ENCODE measurements around the gene MTERF2. TPM values are rescaled to one million over a fixed set of nuclear protein-coding genes. Genes with fewer than 3 reads are reported as not detected.

Gene MTERF2
- total and polyA plus RNA-seq, 4 donors, result 6.4 to 18.9 (median 13.7) TPM

GRCh38 chr12:107017042-107017441, 30.1 kb upstream of the MTERF2 start:
- Histone ChIP-seq H3K9ac (ENCODE audit: low read depth in 1 of 2, low read length in 2 of 2) (no peak overlapping the region), H3K9me3 (ENCODE audit: control insufficient read depth in 4 of 4, low read length in 3 of 4) (no peaks in the 10 kb centered on the region), H3K4me3 (ENCODE audit: low read depth in 1 of 3, low read length in 3 of 3) (no peak overlapping the region), H3K27me3 (ENCODE audit: control insufficient read depth in 4 of 4, insufficient read depth in 4 of 4, low read length in 3 of 4) (no peaks in the 10 kb centered on the region), H3K4me1 (ENCODE audit: control insufficient read depth in 4 of 4, insufficient read depth in 4 of 4, low read length in 3 of 4) (peaks cover 0 to 1% (median 0%) of the 10 kb centered on the region in 4 donors), H3K36me3 (ENCODE audit: control insufficient read depth in 4 of 4, insufficient read depth in 3 of 4, low read depth in 1 of 4, low read length in 3 of 4) (peaks cover 0 to 2% (median under 1%) of the 10 kb centered on the region in 4 donors), H3K27ac (ENCODE audit: low read depth in 1 of 2, low read length in 2 of 2) (no peak overlapping the region)
- DNase-seq (ENCODE audit: low spot score), result no peak
- WGBS, result 95% methylated on average over 4 of the region's 4 CpGs
- no peak for TF ChIP-seq FOXA1 (IDR thresholded peaks at IDR 0.05)
- TF ChIP-seq NR2F2 (IDR thresholded peaks at IDR 0.05), result no peak
- no peak for TF ChIP-seq REST (IDR thresholded peaks at IDR 0.05)
- TF ChIP-seq ATF3 (IDR thresholded peaks at IDR 0.05), result no peak
- TF ChIP-seq RAD21 (IDR thresholded peaks at IDR 0.05), result no peak

- WGBS, result 62% methylated on average over 3 of the region's 3 CpGs
- TF ChIP-seq RAD21 (IDR thresholded peaks at IDR 0.05), result peak; percentile 74 to 86
- no peak for TF ChIP-seq YY1 (IDR thresholded peaks at IDR 0.05)
- peak; percentile 47 for TF ChIP-seq CTCF (IDR thresholded peaks at IDR 0.05; ENCODE audit: low read depth, low read length, missing input control)
- no peak overlapping the region for H3K9ac ChIP-seq (ENCODE audit: low read depth in 1 of 2, low read length in 2 of 2)
- no peaks in the 10 kb centered on the region for H3K27me3 ChIP-seq (ENCODE audit: control insufficient read depth in 4 of 4, insufficient read depth in 4 of 4, low read length in 3 of 4)
- H3K36me3 ChIP-seq (ENCODE audit: control insufficient read depth in 4 of 4, insufficient read depth in 3 of 4, low read depth in 1 of 4, low read length in 3 of 4), result peaks cover 0 to 1% (median 0%) of the 10 kb centered on the region in 4 donors
- no peak for DNase-seq (ENCODE audit: low spot score)
- H3K27ac ChIP-seq (ENCODE audit: low read depth in 1 of 2, low read length in 2 of 2), result no peak overlapping the region
- H3K9me3 ChIP-seq (ENCODE audit: control insufficient read depth in 4 of 4, low read length in 3 of 4), result no peaks in the 10 kb centered on the region
- no peak overlapping the region for H3K4me3 ChIP-seq (ENCODE audit: low read depth in 1 of 3, low read length in 3 of 3)
- H3K4me1 ChIP-seq (ENCODE audit: control insufficient read depth in 4 of 4, insufficient read depth in 4 of 4, low read length in 3 of 4), result peaks cover 0 to 1% (median 0%) of the 10 kb centered on the region in 4 donors
Observed at GRCh38 chr12:107014055-107014454, 27.1 kb upstream of the MTERF2 start.

- Histone ChIP-seq H3K36me3 (ENCODE audit: control insufficient read depth in 4 of 4, insufficient read depth in 3 of 4, low read depth in 1 of 4, low read length in 3 of 4) (no peaks in the 10 kb centered on the region), H3K27me3 (ENCODE audit: control insufficient read depth in 4 of 4, insufficient read depth in 4 of 4, low read length in 3 of 4) (no peaks in the 10 kb centered on the region), H3K4me1 (ENCODE audit: control insufficient read depth in 4 of 4, insufficient read depth in 4 of 4, low read length in 3 of 4) (peaks cover 0 to 1% (median 0%) of the 10 kb centered on the region in 4 donors), H3K27ac (ENCODE audit: low read depth in 1 of 2, low read length in 2 of 2) (no peak overlapping the region), H3K9me3 (ENCODE audit: control insufficient read depth in 4 of 4, low read length in 3 of 4) (no peaks in the 10 kb centered on the region), H3K9ac (ENCODE audit: low read depth in 1 of 2, low read length in 2 of 2) (no peak overlapping the region), H3K4me3 (ENCODE audit: low read depth in 1 of 3, low read length in 3 of 3) (no peak overlapping the region)
- 100% methylated on average over 1 of the region's 1 CpG for WGBS
- no peak for DNase-seq (ENCODE audit: low spot score)
- TF ChIP-seq HNF4G (IDR thresholded peaks at IDR 0.05), result no peak
- TF ChIP-seq FOXA1 (IDR thresholded peaks at IDR 0.05), result no peak
- TF ChIP-seq CTCF (IDR thresholded peaks at IDR 0.05; ENCODE audit: low read depth, low read length, missing input control), result no peak
- no peak for TF ChIP-seq MAX (IDR thresholded peaks at IDR 0.05)
- TF ChIP-seq REST (IDR thresholded peaks at IDR 0.05), result no peak
- TF ChIP-seq YY1 (IDR thresholded peaks at IDR 0.05), result no peak
- TF ChIP-seq EGR1 (IDR thresholded peaks at IDR 0.05; ENCODE audit: low read depth in 2 of 2), result no peak
- no peak for TF ChIP-seq HNF4A (conservative IDR thresholded peaks at IDR 0.05)
- TF ChIP-seq RXRA (IDR thresholded peaks at IDR 0.05), result no peak
- TF ChIP-seq JUND (IDR thresholded peaks at IDR 0.05), result no peak
- no peak for TF ChIP-seq ATF3 (IDR thresholded peaks at IDR 0.05)
- no peak for TF ChIP-seq SP1 (IDR thresholded peaks at IDR 0.05)
Observed at GRCh38 chr12:107012736-107013425, 25.9 kb upstream of the MTERF2 start.

Measured in liver (tissue), 9 donors.